GM12878 (cell line): ENCODE results near the gene ABI3. TPM values are rescaled to one million over a fixed set of nuclear protein-coding genes. Genes with fewer than 3 reads are reported as not detected.
A peak's percentile ranks its signal among the peaks of the same experiment; 100 is the strongest.

Source experiments
- ATAC-seq: fragments of 200-7000 bp; cut with Tn5 transposase; 3 replicates; pipeline ENCODE4 v1.9.1; 2020; ENCODE audit warnings: mild to moderate bottlenecking, moderate library complexity
- BruUV-seq: library from RNA; stranded (reverse); fragments of 400-500 nt; replicated peaks from 2 replicates; lab custom pipeline; 2021; lab: Mats Ljungman, UMichigan
- CTCF ChIA-PET: fragments of 300-600 bp; sonication (Branson Sonifier 250); formaldehyde crosslinking; extraction: SDS; loops from one replicate; lab custom pipeline; 2021; ENCODE audit warnings: inconsistent platforms; lab: Yijun Ruan, JAX
- POLR2A ChIA-PET: fragments of 350-600 bp; formaldehyde crosslinking; extraction: SDS; loops from one replicate; lab custom pipeline; 2021; ENCODE audit warnings: inconsistent platforms; lab: Charles Lee
- RAD21 ChIA-PET: fragments of 300-600 bp; sonication (Branson Sonifier 250); formaldehyde crosslinking; loops from one replicate; lab custom pipeline; 2023; ENCODE audit warnings: antibody characterized with exemption; ENCODE audit not compliant: unreplicated experiment; lab: Charles Lee
- SMC1A ChIA-PET: fragments of 300-600 bp; sonication (Branson Sonifier 250); formaldehyde crosslinking; loops from one replicate; lab custom pipeline; 2023; ENCODE audit not compliant: unreplicated experiment, uncharacterized antibody; lab: Charles Lee
- DNase-seq: peaks from one replicate; pipeline ENCODE4 v3.0.0-alpha.2; 2011; ENCODE audit warnings: low read depth, low spot score
- FAIRE-seq: peaks from 3 replicates; lab custom pipeline; 2011; peaks lifted over from hg19 to GRCh38; lab: Jason Lieb, UNC
- H2AFZ ChIP-seq: 2 replicates; pipeline ENCODE4 v1.6.0; 2011; ENCODE audit warnings: low read depth, low read length, control low read depth; ENCODE audit not compliant: control insufficient read depth
- H3K27ac ChIP-seq: 2 replicates; pipeline ENCODE4 v1.5.1; 2011; ENCODE audit warnings: control low read depth; ENCODE audit not compliant: control insufficient read depth, insufficient read depth
- H3K27me3 ChIP-seq, 2 experiments: replicated peaks in 1 of 2; 2 replicates each; pipeline versions ENCODE4 v1.6.0 to v1.6.1; 2011; ENCODE audit warnings: low read length in 1 of 2; ENCODE audit not compliant: control insufficient read depth in 2 of 2, insufficient read depth in 2 of 2
- H3K36me3 ChIP-seq, 2 experiments: 2 replicates each; pipeline ENCODE4 v1.5.1; 2011; ENCODE audit warnings: low read length in 1 of 2; ENCODE audit not compliant: control insufficient read depth in 2 of 2, insufficient read depth in 2 of 2
- H3K4me1 ChIP-seq: 2 replicates; pipeline ENCODE4 v1.6.1; 2011; ENCODE audit warnings: mild to moderate bottlenecking, low read length, moderate library complexity, mixed read lengths; ENCODE audit not compliant: control insufficient read depth, insufficient read depth
- H3K4me2 ChIP-seq: 2 replicates; pipeline ENCODE4 v1.6.0; 2011; ENCODE audit warnings: control low read depth; ENCODE audit not compliant: control insufficient read depth, insufficient read depth
- H3K4me3 ChIP-seq: fragments of 200-600 bp; sonication (generic); 2 replicates; pipeline ENCODE4 v1.5.1; 2016
- H3K79me2 ChIP-seq: 2 replicates; pipeline ENCODE4 v1.6.0; 2011; ENCODE audit warnings: low read length; ENCODE audit not compliant: control insufficient read depth, insufficient read depth
- H3K9ac ChIP-seq: 2 replicates; pipeline ENCODE4 v1.8.0; 2011; ENCODE audit warnings: low read length, control low read depth, mixed read lengths; ENCODE audit not compliant: control insufficient read depth, insufficient read depth
- H3K9me3 ChIP-seq: replicated peaks from 3 replicates; pipeline ENCODE4 v1.5.1; 2011; ENCODE audit warnings: mild to moderate bottlenecking, low read length; ENCODE audit not compliant: control insufficient read depth, insufficient read depth
- H4K20me1 ChIP-seq: 2 replicates; pipeline ENCODE4 v1.6.0; 2011; ENCODE audit not compliant: control insufficient read depth, insufficient read depth
- CREB1 ChIP-seq: IDR thresholded peaks from 2 replicates; pipeline ENCODE4 v1.6.1; 2012; ENCODE audit warnings: low read depth, mild to moderate bottlenecking, inconsistent platforms
- E2F8 ChIP-seq: fragments of 450-650 bp; IDR thresholded peaks from 2 replicates; pipeline ENCODE4 v1.6.1; 2018; ENCODE audit warnings: mild to moderate bottlenecking, low read depth, moderate library complexity; ENCODE audit not compliant: partially characterized antibody
- ETV6 ChIP-seq, 2 experiments: fragments of 450-650 bp in 1 of 2; IDR thresholded peaks in 1 of 2; conservative IDR thresholded peaks in 1 of 2; 2 replicates each; pipeline ENCODE4 v1.6.1; 2014; ENCODE audit warnings: antibody characterized with exemption in 1 of 2, borderline replicate concordance in 1 of 2, low read depth in 1 of 2, mild to moderate bottlenecking in 1 of 2, moderate library complexity in 1 of 2
- HDAC6 ChIP-seq: fragments of 200-600 bp; sonication (generic); IDR thresholded peaks from one replicate; pipeline ENCODE4 v1.8.0; 2017; ENCODE audit warnings: antibody characterized with exemption; ENCODE audit not compliant: unreplicated experiment
- IRF4 ChIP-seq: IDR thresholded peaks from 2 replicates; pipeline ENCODE4 v1.6.1; 2011; ENCODE audit warnings: low read depth, low read length
- KDM1A ChIP-seq: fragments of 200-600 bp; sonication (generic); IDR thresholded peaks from 2 replicates; pipeline ENCODE4 v1.6.1; 2016; ENCODE audit warnings: borderline replicate concordance
- NR2C2 ChIP-seq: IDR thresholded peaks from 2 replicates; pipeline ENCODE4 v1.6.1; 2011; ENCODE audit warnings: borderline replicate concordance, low read depth; ENCODE audit not compliant: control insufficient read depth, insufficient read length
- POU2F2 ChIP-seq: IDR thresholded peaks from 3 replicates; pipeline ENCODE4 v1.6.1; 2011; ENCODE audit warnings: low read depth, mild to moderate bottlenecking, low read length, borderline replicate concordance
- SMC3 ChIP-seq: IDR thresholded peaks from 2 replicates; pipeline ENCODE4 v1.6.1; 2011; ENCODE audit warnings: low read length, improper control_type of control experiment, borderline replicate concordance
- SP1 ChIP-seq: IDR thresholded peaks from one replicate; pipeline ENCODE4 v1.6.1; 2011; ENCODE audit warnings: low read depth, low read length
- SPI1 ChIP-seq: IDR thresholded peaks from 2 replicates; pipeline ENCODE4 v1.6.1; 2011; ENCODE audit warnings: low read depth, mild to moderate bottlenecking, low read length, moderate library complexity, borderline replicate concordance; ENCODE audit not compliant: insufficient read depth
- SUPT20H ChIP-seq: IDR thresholded peaks from 2 replicates; pipeline ENCODE4 v1.6.1; 2011; ENCODE audit warnings: low read depth, mild to moderate bottlenecking, low read length, moderate library complexity, borderline replicate concordance; ENCODE audit not compliant: control insufficient read depth
- TCF3 ChIP-seq: IDR thresholded peaks from 2 replicates; pipeline ENCODE4 v1.6.1; 2012; ENCODE audit warnings: low read depth, mild to moderate bottlenecking, low read length, borderline replicate concordance; ENCODE audit not compliant: insufficient read depth
- WRNIP1 ChIP-seq: IDR thresholded peaks from 2 replicates; pipeline ENCODE4 v1.6.1; 2011; ENCODE audit warnings: low read depth, low read length, improper control_type of control experiment, borderline replicate concordance
- ZBED1 ChIP-seq: IDR thresholded peaks from 2 replicates; pipeline ENCODE4 v1.6.1; 2016; ENCODE audit warnings: borderline replicate concordance
- ZNF24 ChIP-seq: fragments of 450-650 bp; IDR thresholded peaks from 2 replicates; pipeline ENCODE4 v1.6.1; 2017; ENCODE audit warnings: antibody characterized with exemption, mild to moderate bottlenecking
- WGBS: methylation state at CpG from one replicate; pipeline ENCODE4 v1.1.6; 2016; ENCODE audit warnings: low lambda C conversion rate; ENCODE audit not compliant: insufficient replicate concordance, insufficient coverage; ENCODE audit errors: missing lambda C conversion rate; 5-methylcytosine and 5-hydroxymethylcytosine counted together
- in situ Hi-C: fragments of 300-500 bp; cut with MboI; formaldehyde crosslinking; loops from 9 replicates; pipeline ENCODE4 v1.14.3; 2018; ENCODE audit warnings: mixed read lengths
- intact Hi-C: fragments of 100-400 bp; cut with micrococcal nuclease; formaldehyde crosslinking; loops from one replicate; pipeline ENCODE4 v1.14.2; 2022; ENCODE audit not compliant: unreplicated experiment
- polyA plus RNA-seq, 11 experiments: library from polyadenylated mRNA; depleted of rRNA in 4 of 11; unstranded in 6 of 11; stranded (reverse) in 5 of 11; fragments of >200 nt; fragmentation: Nextera tagmentation in 4 of 11; fragmentation: Illumina TruSeq in 1 of 11; extraction: Ambion mirVana in 4 of 11; extraction: Trizol in 1 of 11; gene quantifications; 1 replicate in 1 of 11; 2 replicates in 10 of 11; pipeline versions ENCODE4 v1.2.1 to v1.2.3, GENCODE V29; 2011 to 2016; ENCODE audit warnings: inconsistent platforms in 2 of 11, missing spikeins in 2 of 11, low read depth in 1 of 11
- total RNA-seq, 4 experiments: library from RNA; depleted of rRNA in 3 of 4; stranded (reverse); fragments of >200 nt in 3 of 4; fragmentation: Illumina TruSeq in 1 of 4; extraction: Trizol in 1 of 4; gene quantifications; 2 replicates each; pipeline versions ENCODE4 v1.2.1 to v1.2.3, GENCODE V29; 2013 to 2021

Gene ABI3
- total and polyA plus RNA-seq, 10 of the 15 experiments (the other 5 are each of a cell fraction or from before 2014, with no cell fraction given), result 13.4 to 109 (median 51.1) TPM

GRCh38 chr17:49203796-49204195 is 6.7 kb upstream of the ABI3 start:
- no peak overlapping the region for H3K4me2 ChIP-seq
- no peaks in the 10 kb centered on the region for H3K36me3 ChIP-seq
- 97% methylated on average over 2 of the region's 2 CpGs for WGBS
- CTCF ChIA-PET, result no interaction called here
- H3K27ac ChIP-seq, result no peak overlapping the region
- no peak overlapping the region for H3K9ac ChIP-seq
- H3K4me1 ChIP-seq, result peaks cover 2% of the 10 kb centered on the region
- POLR2A ChIA-PET, result interaction anchor here (0.6 to 16.8 kb wide), 2 partner anchors 9 to 732 kb away, joined by 3 to 537 read pairs; partner anchors contain the start of genes ABI3 and GNGT2
- intact Hi-C loops, result no loop called here
- no peak for DNase-seq
- H3K79me2 ChIP-seq, result no peaks in the 10 kb centered on the region; the same call in 1 of the 2 replicates
- no peaks in the 10 kb centered on the region for H4K20me1 ChIP-seq
- no peak for ATAC-seq
- H3K4me3 ChIP-seq, result no peak overlapping the region
- FAIRE-seq, result no peak
- in situ Hi-C loops, result no loop called here
- no TSS peak for BruUV-seq
- SMC1A ChIA-PET, result interaction anchor here (1.2 to 1.6 kb wide), 3 partner anchors 9 to 23 kb away, joined by 3 to 5 read pairs (median 4); no protein-coding TSS in a partner anchor
- no peak overlapping the region for H2AFZ ChIP-seq
- RAD21 ChIA-PET, result no interaction called here
- no peaks in the 10 kb centered on the region for H3K27me3 ChIP-seq
- H3K9me3 ChIP-seq, result no peaks in the 10 kb centered on the region
- peak in 1 of 2 experiments; percentile 50; a peak in 1 of 4 replicates for TF ChIP-seq ETV6 (conservative IDR thresholded peaks at IDR 0.05 in 1 of 2, IDR thresholded peaks at IDR 0.05 in 1 of 2; ENCODE audit: borderline replicate concordance in 1 of 2, low read depth in 1 of 2)
- TF ChIP-seq ZBED1, result no peak
- no peak for TF ChIP-seq IRF4
- TF ChIP-seq HDAC6, result no peak

GRCh38 chr17:49204516-49204915 is 6.0 kb upstream of the ABI3 start:
- peaks cover 9% of the 10 kb centered on the region for H3K4me1 ChIP-seq
- H3K4me2 ChIP-seq, result no peak overlapping the region
- no peaks in the 10 kb centered on the region for H3K36me3 ChIP-seq
- no peak overlapping the region for H3K4me3 ChIP-seq
- DNase-seq, result no peak
- intact Hi-C loops, result no loop called here
- no TSS peak for BruUV-seq
- peaks cover 7% of the 10 kb centered on the region for H3K79me2 ChIP-seq
- ChIA-PET CTCF (interaction anchor here (0.7 kb wide), 1 partner anchor 10 kb away, joined by 3 read pairs; no protein-coding TSS in a partner anchor), SMC1A (interaction anchor here (1.2 to 1.6 kb wide), 2 partner anchors 8 to 22 kb away, joined by 3 to 4 read pairs; no protein-coding TSS in a partner anchor), POLR2A (interaction anchor here (0.6 to 16.8 kb wide), 3 partner anchors 9 to 378 kb away, joined by 3 to 537 read pairs (median 4); partner anchors contain the start of genes ABI3 and GNGT2), RAD21 (no interaction called here)
- no peaks in the 10 kb centered on the region for H4K20me1 ChIP-seq
- H3K27me3 ChIP-seq, result no peaks in the 10 kb centered on the region
- no peaks in the 10 kb centered on the region for H3K9me3 ChIP-seq
- FAIRE-seq, result no peak
- 93% methylated on average over 2 of the region's 2 CpGs for WGBS
- ATAC-seq, result no peak
- no peak overlapping the region for H3K27ac ChIP-seq
- no peak overlapping the region for H2AFZ ChIP-seq
- in situ Hi-C loops, result no loop called here
- no peak overlapping the region for H3K9ac ChIP-seq
- TF ChIP-seq CREB1 (no peak), SPI1 (no peak), SMC3 (no peak), NR2C2 (no peak), TCF3 (no peak), E2F8 (no peak), POU2F2 (no peak), SP1 (no peak), KDM1A (no peak), SUPT20H (no peak), ZNF24 (no peak), WRNIP1 (no peak)
